GM23248 (cell line): ENCODE results near the gene HNRNPH1. TPM values are rescaled to one million over a fixed set of nuclear protein-coding genes. Genes with fewer than 3 reads are reported as not detected.

Experiments used
- DNase-seq: peaks from one replicate; pipeline ENCODE4 v3.0.0-alpha.2; 2015
- H2AFZ ChIP-seq: fragments of 200-600 bp; sonication (generic); 2 replicates; pipeline ENCODE4 v1.6.1; 2016; ENCODE audit warnings: antibody characterized with exemption
- H3F3A ChIP-seq: fragments of 200-600 bp; sonication (generic); 2 replicates; pipeline ENCODE4 v1.6.1; 2016; ENCODE audit warnings: mild to moderate bottlenecking, antibody characterized with exemption, mixed run types; ENCODE audit not compliant: insufficient read depth
- H3K27ac ChIP-seq: fragments of 200-600 bp; sonication (generic); 2 replicates; pipeline ENCODE4 v1.5.1; 2016; ENCODE audit warnings: mild to moderate bottlenecking
- H3K27me3 ChIP-seq: fragments of 200-600 bp; sonication (generic); replicated peaks from 2 replicates; pipeline ENCODE4 v1.6.1; 2016; ENCODE audit warnings: mild to moderate bottlenecking; ENCODE audit not compliant: insufficient read depth
- H3K36me3 ChIP-seq: fragments of 200-600 bp; sonication (generic); 2 replicates; pipeline ENCODE4 v1.6.1; 2016; ENCODE audit warnings: low read depth, mild to moderate bottlenecking
- H3K4me1 ChIP-seq: fragments of 200-600 bp; sonication (generic); 2 replicates; pipeline ENCODE4 v1.6.1; 2016; ENCODE audit warnings: mild to moderate bottlenecking; ENCODE audit not compliant: insufficient read depth
- H3K4me2 ChIP-seq: fragments of 200-600 bp; sonication (generic); one replicate; pipeline ENCODE4 v1.6.1; 2016; ENCODE audit warnings: mild to moderate bottlenecking; ENCODE audit not compliant: unreplicated experiment
- H3K4me3 ChIP-seq: fragments of 200-600 bp; sonication (generic); 2 replicates; pipeline ENCODE4 v1.5.1; 2016; ENCODE audit warnings: mild to moderate bottlenecking
- H3K79me2 ChIP-seq: fragments of 200-600 bp; sonication (generic); 2 replicates; pipeline ENCODE4 v1.6.1; 2016; ENCODE audit warnings: mild to moderate bottlenecking; ENCODE audit not compliant: insufficient read depth
- H3K9ac ChIP-seq: fragments of 200-600 bp; sonication (generic); 2 replicates; pipeline ENCODE4 v1.6.1; 2016; ENCODE audit warnings: mild to moderate bottlenecking
- H3K9me2 ChIP-seq: fragments of 200-600 bp; sonication (generic); 2 replicates; pipeline ENCODE4 v1.6.1; 2016; ENCODE audit warnings: mixed run types, mild to moderate bottlenecking, moderate library complexity; ENCODE audit not compliant: insufficient read depth
- H3K9me3 ChIP-seq: fragments of 200-600 bp; sonication (generic); one replicate; pipeline ENCODE4 v1.6.1; 2017; ENCODE audit warnings: low read depth
- H4K20me1 ChIP-seq: fragments of 200-600 bp; sonication (generic); 2 replicates; pipeline ENCODE4 v1.6.0; 2016; ENCODE audit not compliant: insufficient read depth
- EZH2 ChIP-seq: fragments of 200-600 bp; sonication (generic); IDR thresholded peaks from 2 replicates; pipeline ENCODE4 v1.6.1; 2018; ENCODE audit warnings: antibody characterized with exemption, mild to moderate bottlenecking; ENCODE audit not compliant: insufficient read depth, poor library complexity, severe bottlenecking
- EZH2phosphoT487 ChIP-seq: fragments of 200-600 bp; sonication (generic); IDR thresholded peaks from 2 replicates; pipeline ENCODE4 v1.6.1; 2018; ENCODE audit warnings: antibody characterized with exemption, moderate library complexity, mild to moderate bottlenecking, low read depth; ENCODE audit not compliant: insufficient read depth
- WGBS, 2 experiments: methylation state at CpG; one replicate each; pipeline ENCODE4 v1.1.6; 2015 to 2017; ENCODE audit warnings: low lambda C conversion rate in 2 of 2, low coverage in 1 of 2; ENCODE audit errors: missing lambda C conversion rate in 2 of 2; 5-methylcytosine and 5-hydroxymethylcytosine counted together
- in situ Hi-C: fragments of 300-500 bp; cut with MboI; formaldehyde crosslinking; loops from 2 replicates; pipeline ENCODE4 v1.15.0; 2020
- polyA plus RNA-seq: library from polyadenylated mRNA; unstranded; fragments of >200 nt; fragmentation: Nextera tagmentation; extraction: Ambion mirVana; gene quantifications from 2 replicates; pipeline ENCODE4 v1.2.1, GENCODE V29; 2016
- total RNA-seq: library from RNA; depleted of rRNA; stranded (reverse); fragments of >200 nt; shearing (Covaris generic); gene quantifications from 2 replicates; pipeline ENCODE4 v1.2.3, GENCODE V29; 2014

The HNRNPH1 gene
- total and polyA plus RNA-seq, 2 experiments from 2014 or later: 163 to 220 TPM

GRCh38 chr5:179610903-179611265 lies 12.6 kb downstream of the HNRNPH1 start:
- Histone ChIP-seq H3F3A (peaks cover 89% of the 10 kb centered on the region), H3K27me3 (no peaks in the 10 kb centered on the region), H3K4me2 (no peak overlapping the region), H3K79me2 (peaks cover 42% of the 10 kb centered on the region), H3K36me3 (peaks cover 61% of the 10 kb centered on the region), H3K4me1 (no peaks in the 10 kb centered on the region), H3K9me2 (no peaks in the 10 kb centered on the region), H2AFZ (no peak overlapping the region), H3K9me3 (no peaks in the 10 kb centered on the region), H3K27ac (no peak overlapping the region), H3K4me3 (no peak overlapping the region), H3K9ac (no peak overlapping the region), H4K20me1 (peaks cover 3% of the 10 kb centered on the region; the same call in 1 of the 2 replicates)
- in situ Hi-C loops: no loop called here
- DNase-seq: no peak
- TF ChIP-seq EZH2phosphoT487 (no peak), EZH2 (no peak)

- Histone ChIP-seq H3K4me2 (no peak overlapping the region), H3K79me2 (peaks cover 36% of the 10 kb centered on the region), H4K20me1 (no peaks in the 10 kb centered on the region; the same call in 1 of the 2 replicates), H3K36me3 (peaks cover 56% of the 10 kb centered on the region), H3F3A (peaks cover 89% of the 10 kb centered on the region), H3K27me3 (no peaks in the 10 kb centered on the region), H3K9me2 (no peaks in the 10 kb centered on the region), H3K9ac (no peak overlapping the region), H3K4me3 (no peak overlapping the region), H3K4me1 (no peaks in the 10 kb centered on the region), H2AFZ (no peak overlapping the region), H3K9me3 (no peaks in the 10 kb centered on the region), H3K27ac (no peak overlapping the region)
- TF ChIP-seq EZH2: no peak
- no peak for TF ChIP-seq EZH2phosphoT487
- in situ Hi-C loops: no loop called here
- 76% methylated on average over 23 of the region's 23 CpGs for WGBS, 2 experiments
- DNase-seq: no peak
Measured at GRCh38 chr5:179610109-179610902, 13.2 kb downstream of the HNRNPH1 start.

GRCh38 chr5:179609834-179610108 lies 13.7 kb downstream of the HNRNPH1 start:
- peaks cover 50% of the 10 kb centered on the region for H3K36me3 ChIP-seq
- no peak overlapping the region for H3K27ac ChIP-seq
- in situ Hi-C loops: no loop called here
- H2AFZ ChIP-seq: no peak overlapping the region
- no peaks in the 10 kb centered on the region for H3K9me2 ChIP-seq
- H3K4me2 ChIP-seq: no peak overlapping the region
- H3K9ac ChIP-seq: no peak overlapping the region
- peaks cover 31% of the 10 kb centered on the region for H3K79me2 ChIP-seq
- peaks cover 86% of the 10 kb centered on the region for H3F3A ChIP-seq
- H3K27me3 ChIP-seq: no peaks in the 10 kb centered on the region
- no peak overlapping the region for H3K4me3 ChIP-seq
- DNase-seq: no peak
- H3K9me3 ChIP-seq: no peaks in the 10 kb centered on the region
- no peaks in the 10 kb centered on the region; the same call in 1 of the 2 replicates for H4K20me1 ChIP-seq
- no peak for TF ChIP-seq EZH2phosphoT487
- no peak for TF ChIP-seq EZH2
- WGBS, 2 experiments: 77 to 80% methylated on average over 8 of the region's 8 CpGs
- H3K4me1 ChIP-seq: no peaks in the 10 kb centered on the region

- H3K79me2 ChIP-seq: peaks cover 15% of the 10 kb centered on the region
- no peak for DNase-seq
- no peaks in the 10 kb centered on the region for H3K9me3 ChIP-seq
- no peak overlapping the region for H2AFZ ChIP-seq
- H3K9me2 ChIP-seq: no peaks in the 10 kb centered on the region
- peak overlapping the region; percentile 35 for H3K27ac ChIP-seq
- 62 to 63% methylated on average over 5 of the region's 5 CpGs for WGBS, 2 experiments
- H3K4me2 ChIP-seq: no peak overlapping the region
- no peaks in the 10 kb centered on the region for H3K27me3 ChIP-seq
- in situ Hi-C loops: no loop called here
- no peaks in the 10 kb centered on the region for H3K4me1 ChIP-seq
- H3K4me3 ChIP-seq: no peak overlapping the region
- TF ChIP-seq EZH2 (no peak), EZH2phosphoT487 (no peak)
- H3K36me3 ChIP-seq: peaks cover 34% of the 10 kb centered on the region
- no peaks in the 10 kb centered on the region; the same call in 1 of the 2 replicates for H4K20me1 ChIP-seq
- no peak overlapping the region for H3K9ac ChIP-seq
- peaks cover 77% of the 10 kb centered on the region for H3F3A ChIP-seq
Measured at GRCh38 chr5:179608131-179608581, 15.3 kb downstream of the HNRNPH1 start.
